Mesenchymal stem cell (in vitro differentiated cells and primary cell): Measurements from ENCODE around the gene FTSJ3.

Source experiments
- DNase-seq: peaks from one replicate; pipeline ENCODE4 v3.0.0-alpha.2; 2013
- H2AFZ ChIP-seq: one replicate; pipeline ENCODE4 v1.6.1; 2013; ENCODE audit warnings: low read depth, mild to moderate bottlenecking, control low read depth, inconsistent platforms, low read length, moderate library complexity
- H2AK5ac ChIP-seq: 2 replicates; pipeline ENCODE4 v1.6.1; 2013; ENCODE audit warnings: low read length, moderate library complexity, mild to moderate bottlenecking, inconsistent platforms; ENCODE audit not compliant: severe bottlenecking
- H2BK120ac ChIP-seq: one replicate; pipeline ENCODE4 v1.6.1; 2013; ENCODE audit warnings: low read depth, mild to moderate bottlenecking, inconsistent platforms, low read length, moderate library complexity
- H2BK12ac ChIP-seq, 2 experiments: one replicate each; pipeline ENCODE4 v1.6.1; 2013; ENCODE audit warnings: inconsistent platforms in 2 of 2, low read length in 2 of 2, mild to moderate bottlenecking in 2 of 2, moderate library complexity in 2 of 2, control low read depth in 1 of 2
- H2BK15ac ChIP-seq: one replicate; pipeline ENCODE4 v1.6.1; 2013; ENCODE audit warnings: mild to moderate bottlenecking, low read depth, inconsistent platforms; ENCODE audit not compliant: poor library complexity, severe bottlenecking
- H2BK5ac ChIP-seq: 2 replicates; pipeline ENCODE4 v1.6.1; 2013; ENCODE audit warnings: low read depth, mild to moderate bottlenecking, low read length, control low read depth, inconsistent platforms; ENCODE audit not compliant: poor library complexity, severe bottlenecking
- H3K14ac ChIP-seq, 2 experiments: one replicate each; pipeline ENCODE4 v1.6.1; 2013; ENCODE audit warnings: inconsistent platforms in 2 of 2, low read length in 2 of 2, control low read depth in 1 of 2, mild to moderate bottlenecking in 1 of 2, moderate library complexity in 1 of 2
- H3K18ac ChIP-seq, 2 experiments: one replicate each; pipeline ENCODE4 v1.6.1; 2013; ENCODE audit warnings: inconsistent platforms in 2 of 2, low read length in 2 of 2, control low read depth in 1 of 2, low read depth in 1 of 2, mild to moderate bottlenecking in 1 of 2
- H3K23ac ChIP-seq, 2 experiments: one replicate each; pipeline ENCODE4 v1.6.1; 2013; ENCODE audit warnings: inconsistent platforms in 2 of 2, low read length in 2 of 2, mild to moderate bottlenecking in 2 of 2, moderate library complexity in 2 of 2, control low read depth in 1 of 2
- H3K27ac ChIP-seq: 2 replicates; pipeline ENCODE4 v1.5.1; 2013; ENCODE audit warnings: mild to moderate bottlenecking, moderate library complexity, low read length, control low read depth, inconsistent platforms; ENCODE audit not compliant: poor library complexity, severe bottlenecking
- H3K27me3 ChIP-seq, 2 experiments: 2 replicates each; pipeline versions ENCODE4 v1.6.1 to v1.7.0; 2013; ENCODE audit warnings: low read length in 2 of 2, mild to moderate bottlenecking in 2 of 2, moderate library complexity in 2 of 2, control low read depth in 1 of 2, inconsistent platforms in 1 of 2; ENCODE audit not compliant: control insufficient read depth in 1 of 2, insufficient read depth in 1 of 2
- H3K36me3 ChIP-seq, 2 experiments: 2 replicates each; pipeline versions ENCODE4 v1.6.1 to v1.7.0; 2013; ENCODE audit warnings: low read length in 2 of 2, control low read depth in 1 of 2, inconsistent platforms in 1 of 2, low read depth in 1 of 2, mild to moderate bottlenecking in 1 of 2; ENCODE audit not compliant: insufficient read depth in 2 of 2, control insufficient read depth in 1 of 2
- H3K4ac ChIP-seq, 2 experiments: one replicate each; pipeline ENCODE4 v1.6.1; 2013; ENCODE audit warnings: inconsistent platforms in 2 of 2, low read length in 2 of 2, mild to moderate bottlenecking in 2 of 2, moderate library complexity in 2 of 2, control low read depth in 1 of 2, low read depth in 1 of 2
- H3K4me1 ChIP-seq: 2 replicates; pipeline ENCODE4 v1.6.1; 2013; ENCODE audit warnings: low read depth, low read length, control low read depth; ENCODE audit not compliant: control insufficient read depth, insufficient read depth
- H3K4me2 ChIP-seq: 2 replicates; pipeline ENCODE4 v1.6.1; 2013; ENCODE audit warnings: low read length, mild to moderate bottlenecking, inconsistent platforms; ENCODE audit not compliant: poor library complexity, severe bottlenecking
- H3K4me3 ChIP-seq, 2 experiments: 2 replicates each; pipeline versions ENCODE4 v1.5.1 to v1.7.0; 2013; ENCODE audit warnings: low read length in 2 of 2, mild to moderate bottlenecking in 2 of 2, control low read depth in 1 of 2, low read depth in 1 of 2; ENCODE audit not compliant: insufficient read depth in 1 of 2
- H3K79me1 ChIP-seq: replicated peaks from 2 replicates; pipeline ENCODE4 v1.6.1; 2013; ENCODE audit warnings: mild to moderate bottlenecking, control low read depth, low read length, inconsistent platforms; ENCODE audit not compliant: poor library complexity, severe bottlenecking
- H3K9ac ChIP-seq: 2 replicates; pipeline ENCODE4 v1.7.0; 2013; ENCODE audit warnings: mild to moderate bottlenecking, low read length, moderate library complexity
- H3K9me3 ChIP-seq: 2 replicates; pipeline ENCODE4 v1.7.0; 2013; ENCODE audit warnings: mild to moderate bottlenecking, low read length; ENCODE audit not compliant: control insufficient read depth
- H4K8ac ChIP-seq: one replicate; pipeline ENCODE4 v1.6.1; 2013; ENCODE audit warnings: inconsistent platforms, mild to moderate bottlenecking, low read length, moderate library complexity
- H4K91ac ChIP-seq: one replicate; pipeline ENCODE4 v1.6.1; 2013; ENCODE audit warnings: mild to moderate bottlenecking, low read length, inconsistent platforms
- WGBS: methylation state at CpG from one replicate; pipeline ENCODE4 v1.1.7; 2013; ENCODE audit warnings: mixed read lengths; 5-methylcytosine and 5-hydroxymethylcytosine counted together

The FTSJ3 gene

DNA sequence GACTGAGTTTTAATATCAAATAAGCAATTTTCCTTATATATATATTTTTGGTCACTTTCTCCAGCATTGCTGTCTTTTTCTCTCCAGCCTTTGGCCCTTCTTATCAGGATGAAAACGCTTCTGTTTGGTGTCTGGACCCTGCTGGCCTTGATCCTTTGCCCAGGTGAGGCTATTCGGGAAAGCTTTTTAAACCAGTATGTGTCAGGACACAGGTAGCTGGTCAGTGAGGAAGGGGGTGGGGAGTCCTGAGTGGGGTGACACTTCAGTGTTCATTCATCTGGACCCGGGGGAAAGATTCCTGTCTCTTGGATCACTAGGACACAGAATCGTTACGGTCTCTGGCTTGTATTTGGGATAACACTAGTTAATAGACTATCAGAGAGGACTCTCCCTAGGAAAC, 27.2 kb upstream of the FTSJ3 start:
- H3K27ac ChIP-seq: no peak overlapping the region
- no peak overlapping the region for H3K18ac ChIP-seq
- H3K23ac ChIP-seq: no peak overlapping the region
- H3K9me3 ChIP-seq: no peaks in the 10 kb centered on the region
- no peak overlapping the region for H2AK5ac ChIP-seq
- peaks cover 16 to 24% of the 10 kb centered on the region in 2 experiments for H3K27me3 ChIP-seq
- H2BK120ac ChIP-seq: no peak overlapping the region
- H3K4me2 ChIP-seq: no peak overlapping the region
- no peak overlapping the region for H3K14ac ChIP-seq
- DNase-seq: no peak
- H3K4me3 ChIP-seq: no peak overlapping the region
- no peaks in the 10 kb centered on the region for H3K4me1 ChIP-seq
- H3K36me3 ChIP-seq: no peaks in the 10 kb centered on the region
- 88% methylated on average over 5 of the region's 5 CpGs for WGBS
- no peak overlapping the region for H2AFZ ChIP-seq
- H4K91ac ChIP-seq: no peak overlapping the region
- no peak overlapping the region for H3K9ac ChIP-seq
- no peak overlapping the region for H3K4ac ChIP-seq
- H3K79me1 ChIP-seq: no peaks in the 10 kb centered on the region
- no peak overlapping the region for H2BK12ac ChIP-seq
- no peak overlapping the region for H2BK5ac ChIP-seq
- no peak overlapping the region for H4K8ac ChIP-seq
- no peak overlapping the region for H2BK15ac ChIP-seq

GRCh38 chr17:63853260-63853659, 25.8 kb upstream of the FTSJ3 start:
- Histone ChIP-seq H3K79me1 (no peaks in the 10 kb centered on the region), H3K36me3 (no peaks in the 10 kb centered on the region), H3K27me3 (peaks cover 7 to 9% of the 10 kb centered on the region in 2 experiments), H4K91ac (no peak overlapping the region), H3K27ac (no peak overlapping the region), H3K14ac (no peak overlapping the region), H2BK12ac (no peak overlapping the region), H3K23ac (no peak overlapping the region), H2BK5ac (no peak overlapping the region), H2AK5ac (no peak overlapping the region), H3K9ac (no peak overlapping the region), H2BK15ac (no peak overlapping the region), H3K4me1 (peaks cover 4% of the 10 kb centered on the region), H3K18ac (no peak overlapping the region), H3K9me3 (no peaks in the 10 kb centered on the region), H4K8ac (no peak overlapping the region), H3K4ac (no peak overlapping the region), H2BK120ac (no peak overlapping the region), H3K4me2 (no peak overlapping the region), H3K4me3 (no peak overlapping the region), H2AFZ (no peak overlapping the region)
- no peak for DNase-seq
- no CpG with 5 or more reads among the region's 2 CpGs for WGBS

DNA sequence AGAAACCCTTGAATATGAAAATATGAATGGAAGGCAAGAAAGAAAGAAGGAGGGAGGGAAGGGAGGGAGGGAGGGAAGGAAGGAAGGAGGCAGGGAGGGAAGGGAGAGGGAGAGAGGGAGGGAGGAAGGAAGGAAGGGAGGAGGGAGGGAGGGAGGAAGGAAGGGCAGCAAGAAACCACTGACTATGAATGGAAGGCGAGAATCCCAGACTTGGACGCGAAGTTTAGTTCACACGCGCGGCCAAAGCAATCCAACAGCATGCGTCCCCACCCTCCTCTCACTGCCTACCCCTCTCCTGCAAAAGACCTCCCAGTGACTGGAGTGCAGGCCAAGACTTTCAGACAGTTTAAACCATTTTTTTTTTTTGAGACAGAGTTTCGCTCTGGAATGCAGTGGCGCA, 22.9 kb upstream of the FTSJ3 start:
- WGBS: 97% methylated on average over 9 of the region's 9 CpGs
- no peaks in the 10 kb centered on the region for H3K79me1 ChIP-seq
- H4K91ac ChIP-seq: no peak overlapping the region
- H2AK5ac ChIP-seq: no peak overlapping the region
- H3K27ac ChIP-seq: no peak overlapping the region
- no peak overlapping the region for H2AFZ ChIP-seq
- H3K36me3 ChIP-seq: no peaks in the 10 kb centered on the region
- DNase-seq: no peak
- H3K4me2 ChIP-seq: no peak overlapping the region
- H3K18ac ChIP-seq: no peak overlapping the region
- no peak overlapping the region for H3K9ac ChIP-seq
- H2BK12ac ChIP-seq: no peak overlapping the region
- no peak overlapping the region for H2BK15ac ChIP-seq
- peaks cover 4% of the 10 kb centered on the region for H3K4me1 ChIP-seq
- H3K23ac ChIP-seq: no peak overlapping the region
- H3K27me3 ChIP-seq: peaks cover 7% of the 10 kb centered on the region in 2 experiments
- no peak overlapping the region for H3K14ac ChIP-seq
- H4K8ac ChIP-seq: no peak overlapping the region
- no peaks in the 10 kb centered on the region for H3K9me3 ChIP-seq
- H2BK5ac ChIP-seq: no peak overlapping the region
- H3K4me3 ChIP-seq: no peak overlapping the region
- no peak overlapping the region for H3K4ac ChIP-seq
- no peak overlapping the region for H2BK120ac ChIP-seq

- no peaks in the 10 kb centered on the region for H3K27me3 ChIP-seq
Observed at GRCh38 chr17:63848834-63849689, 21.6 kb upstream of the FTSJ3 start.

More at GRCh38 chr17:63848834-63849689, 21.6 kb upstream of the FTSJ3 start:
- Histone ChIP-seq H4K8ac (peak overlapping the region; percentile 5), H3K4ac (peak overlapping the region in 1 of 2 experiments; percentile 4), H2AFZ (peak overlapping the region; percentile 70), H3K18ac (peak overlapping the region; percentile 6 to 61), H3K23ac (no peak overlapping the region), H2AK5ac (no peak overlapping the region), H3K4me1 (peaks cover 4% of the 10 kb centered on the region), H2BK12ac (peak overlapping the region in 1 of 2 experiments; percentile 7), H3K4me2 (no peak overlapping the region), H3K4me3 (peak overlapping the region in 1 of 2 experiments; percentile 57), H2BK15ac (no peak overlapping the region), H3K9ac (peak overlapping the region; percentile 84), H3K9me3 (no peaks in the 10 kb centered on the region), H3K27ac (no peak overlapping the region), H3K36me3 (no peaks in the 10 kb centered on the region), H3K79me1 (no peaks in the 10 kb centered on the region), H2BK120ac (peak overlapping the region; percentile 39), H3K14ac (no peak overlapping the region), H4K91ac (peak overlapping the region; percentile 5), H2BK5ac (no peak overlapping the region)
- peak; percentile 82 for DNase-seq
- 49% methylated on average over 82 of the region's 82 CpGs for WGBS
